Activated T-helper 1 cell treated with anti-CD3 and anti-CD28 coated beads, Interleukin-12 subunit alpha, Interleukin-12 subunit beta, Interleukin-2, Interleukin-4 antibody, amounts not matched to agents 30 ng/mL and 10 ng/mL and 1 ng/mL, durations not matched to agents 14 hours and 24 hours and 36 hours (primary cell): ENCODE results near the gene SLC25A43. TPM values are rescaled to one million over a fixed set of nuclear protein-coding genes. Genes with fewer than 3 reads are reported as not detected.

ENCODE experiments used
- DNase-seq: peaks from one replicate; pipeline ENCODE4 v3.0.0; 2021; ENCODE audit warnings: low spot score
- H3K27ac Mint-ChIP-seq: one replicate; pipeline ENCODE4 v1.8.0; 2021; ENCODE audit warnings: mild to moderate bottlenecking, mixed read lengths
- H3K27me3 Mint-ChIP-seq: one replicate; pipeline ENCODE4 v1.8.0; 2022; ENCODE audit warnings: mild to moderate bottlenecking, moderate library complexity, mixed read lengths; ENCODE audit not compliant: insufficient read depth
- H3K36me3 Mint-ChIP-seq: one replicate; pipeline ENCODE4 v1.8.0; 2021; ENCODE audit warnings: low read depth, mixed read lengths
- H3K4me1 Mint-ChIP-seq: one replicate; pipeline ENCODE4 v1.8.0; 2021; ENCODE audit warnings: low read depth, mixed read lengths
- H3K4me3 Mint-ChIP-seq: one replicate; pipeline ENCODE4 v1.8.0; 2021; ENCODE audit warnings: mild to moderate bottlenecking, moderate library complexity, mixed read lengths
- H3K9me3 Mint-ChIP-seq: one replicate; pipeline ENCODE4 v1.8.0; 2021; ENCODE audit warnings: mixed read lengths
- intact Hi-C: fragments of 100-400 bp; cut with micrococcal nuclease; formaldehyde crosslinking; loops from one replicate; pipeline ENCODE4 v1.15.1; 2024
- total RNA-seq: library from RNA; stranded (reverse); gene quantifications from 2 replicates; pipeline ENCODE4 v1.2.3, GENCODE V29; 2022

The SLC25A43 gene
- total RNA-seq, 1 donor from 2014 or later: 12.6 TPM

DNA sequence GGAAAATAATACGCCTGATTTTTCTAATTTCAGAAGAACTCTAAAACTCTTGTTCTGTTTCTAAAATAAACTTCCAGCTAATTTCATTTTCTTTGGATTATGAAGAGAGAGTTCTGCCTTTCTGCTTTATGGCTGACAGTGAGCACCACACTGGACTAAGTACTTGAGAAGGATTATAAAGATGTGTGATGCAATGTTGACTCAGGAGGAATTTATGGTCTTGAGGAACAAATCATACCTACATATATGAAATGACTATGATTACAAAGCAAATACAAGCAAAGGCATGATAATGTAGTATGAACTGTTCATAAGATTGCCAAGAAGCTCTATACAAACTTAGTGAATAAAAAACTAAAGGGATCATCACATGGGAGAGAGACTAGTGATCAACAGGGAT lies 56.1 kb downstream of the SLC25A43 start:
- intact Hi-C loops: no loop called here
- Mint-ChIP-seq H3K36me3 (peaks cover 1% of the 10 kb centered on the region), H3K27me3 (no peaks in the 10 kb centered on the region), H3K9me3 (no peaks in the 10 kb centered on the region), H3K4me3 (no peak overlapping the region), H3K27ac (no peak overlapping the region), H3K4me1 (no peaks in the 10 kb centered on the region)
- DNase-seq: no peak

DNA sequence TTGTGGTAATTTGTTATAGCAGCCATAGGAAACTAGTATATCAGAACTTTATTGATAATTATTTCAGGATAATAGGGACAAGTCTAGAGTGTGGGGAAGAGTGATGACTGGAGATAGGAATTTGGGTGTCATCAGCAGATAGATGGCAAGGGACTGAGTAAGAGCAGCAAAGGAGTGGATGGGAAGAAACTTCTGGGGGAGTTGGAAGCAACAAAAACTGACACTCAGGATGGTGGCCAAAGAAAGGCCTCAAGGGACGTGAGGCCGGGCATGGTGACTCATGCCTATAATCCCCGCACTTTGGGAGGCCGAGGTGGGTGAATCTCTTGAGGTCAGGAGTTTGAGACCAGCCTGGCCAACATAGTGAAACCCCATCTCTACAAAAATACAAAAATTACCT lies 60.0 kb downstream of the SLC25A43 start:
- peaks cover 1% of the 10 kb centered on the region for H3K36me3 Mint-ChIP-seq
- no peaks in the 10 kb centered on the region for H3K4me1 Mint-ChIP-seq
- no peak for DNase-seq
- H3K9me3 Mint-ChIP-seq: no peaks in the 10 kb centered on the region
- no peaks in the 10 kb centered on the region for H3K27me3 Mint-ChIP-seq
- intact Hi-C loops: no loop called here
- no peak overlapping the region for H3K4me3 Mint-ChIP-seq
- H3K27ac Mint-ChIP-seq: no peak overlapping the region

- DNase-seq: no peak
- Mint-ChIP-seq H3K36me3 (peaks cover 11% of the 10 kb centered on the region), H3K27ac (no peak overlapping the region), H3K9me3 (no peaks in the 10 kb centered on the region), H3K4me3 (no peak overlapping the region), H3K27me3 (no peaks in the 10 kb centered on the region), H3K4me1 (peaks cover 12% of the 10 kb centered on the region)
- intact Hi-C loops: no loop called here
Observed at GRCh38 chrX:119465555-119465954, 66.4 kb downstream of the SLC25A43 start.

- intact Hi-C loops: no loop called here
- H3K4me1 Mint-ChIP-seq: peaks cover 12% of the 10 kb centered on the region
- peaks cover 14% of the 10 kb centered on the region for H3K36me3 Mint-ChIP-seq
- no peak overlapping the region for H3K27ac Mint-ChIP-seq
- H3K9me3 Mint-ChIP-seq: no peaks in the 10 kb centered on the region
- DNase-seq: no peak
- no peaks in the 10 kb centered on the region for H3K27me3 Mint-ChIP-seq
- peak overlapping the region; percentile 63 for H3K4me3 Mint-ChIP-seq
Observed at GRCh38 chrX:119466970-119467369, 67.8 kb downstream of the SLC25A43 start.

DNA sequence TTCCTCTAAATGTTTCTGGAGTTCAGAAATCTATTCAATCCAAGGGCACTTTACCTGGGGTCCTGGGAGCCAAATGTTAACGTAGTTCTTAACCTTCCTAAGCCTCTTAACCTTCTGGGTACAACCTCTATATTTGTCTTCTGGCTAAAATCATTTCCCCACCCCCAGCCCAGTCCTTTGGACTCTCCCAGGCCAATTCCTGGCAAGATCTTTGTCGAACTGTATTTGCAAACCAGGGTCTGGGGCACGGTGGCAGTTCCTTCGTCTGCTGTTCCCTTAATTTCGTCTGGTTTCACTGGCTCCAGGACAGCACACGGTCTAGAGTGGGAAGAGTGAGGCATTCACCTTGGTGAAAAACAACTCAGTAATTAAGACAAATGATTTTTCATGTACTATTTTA lies 68.3 kb downstream of the SLC25A43 start:
- intact Hi-C loops: no loop called here
- Mint-ChIP-seq H3K36me3 (peaks cover 14% of the 10 kb centered on the region), H3K27me3 (no peaks in the 10 kb centered on the region), H3K4me1 (peaks cover 12% of the 10 kb centered on the region), H3K27ac (no peak overlapping the region), H3K9me3 (no peaks in the 10 kb centered on the region), H3K4me3 (peak overlapping the region; percentile 88)
- DNase-seq: no peak

DNA sequence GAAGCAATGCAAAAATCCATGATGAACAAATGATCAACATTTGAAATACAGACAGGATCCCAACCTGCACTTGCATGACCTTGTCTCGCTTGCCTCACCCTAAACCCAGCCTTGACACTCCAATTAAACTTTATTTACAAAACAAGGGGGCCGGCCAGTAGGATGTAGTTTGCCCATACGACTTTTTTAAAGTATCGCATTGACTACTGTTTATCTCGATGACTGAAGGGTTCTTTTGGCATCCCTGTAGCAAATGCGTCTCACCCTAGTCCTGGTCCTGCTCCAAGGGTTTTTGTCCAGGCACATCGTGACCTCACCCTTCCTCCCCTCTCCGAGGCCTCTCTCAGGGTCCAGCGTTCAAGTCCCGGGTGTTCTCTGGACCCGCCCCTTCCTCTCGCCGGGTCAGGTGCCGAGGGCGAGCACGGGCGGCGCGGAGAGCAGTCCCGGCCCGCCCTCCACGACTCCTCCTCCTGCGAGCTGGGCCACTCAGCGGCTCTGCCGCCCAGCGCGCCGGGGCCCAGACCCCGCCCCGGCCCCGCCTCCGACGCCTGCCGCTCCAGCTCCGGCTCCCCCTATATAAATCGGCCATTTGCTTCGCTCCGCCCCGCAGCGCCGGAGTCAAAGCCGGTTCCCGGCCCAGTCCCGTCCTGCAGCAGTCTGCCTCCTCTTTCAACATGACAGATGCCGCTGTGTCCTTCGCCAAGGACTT lies 68.9 kb downstream of the SLC25A43 start, which contains the start of gene SLC25A5:
Gene SLC25A5, plus strand, starts transcription at position 603 of the 709 bp plus-strand sequence. Its CDS starts 72 bp downstream, at position 675.
- peaks cover 12% of the 10 kb centered on the region for H3K4me1 Mint-ChIP-seq
- H3K27ac Mint-ChIP-seq: peak within 1 kb of the TSS; percentile 93
- no peaks in the 10 kb centered on the region for H3K27me3 Mint-ChIP-seq
- H3K36me3 Mint-ChIP-seq: peaks cover 14% of the 10 kb centered on the region
- H3K4me3 Mint-ChIP-seq: peak within 1 kb of the TSS; percentile 90
- H3K9me3 Mint-ChIP-seq: no peaks in the 10 kb centered on the region
- peak; percentile 77 for DNase-seq
- intact Hi-C loops: loop anchor here (1.0 to 2.0 kb wide), 8 partner anchors 15 to 475 kb away; partner anchors contain the start of genes NDUFA1, NKAP, NKRF and PGRMC1

DNA sequence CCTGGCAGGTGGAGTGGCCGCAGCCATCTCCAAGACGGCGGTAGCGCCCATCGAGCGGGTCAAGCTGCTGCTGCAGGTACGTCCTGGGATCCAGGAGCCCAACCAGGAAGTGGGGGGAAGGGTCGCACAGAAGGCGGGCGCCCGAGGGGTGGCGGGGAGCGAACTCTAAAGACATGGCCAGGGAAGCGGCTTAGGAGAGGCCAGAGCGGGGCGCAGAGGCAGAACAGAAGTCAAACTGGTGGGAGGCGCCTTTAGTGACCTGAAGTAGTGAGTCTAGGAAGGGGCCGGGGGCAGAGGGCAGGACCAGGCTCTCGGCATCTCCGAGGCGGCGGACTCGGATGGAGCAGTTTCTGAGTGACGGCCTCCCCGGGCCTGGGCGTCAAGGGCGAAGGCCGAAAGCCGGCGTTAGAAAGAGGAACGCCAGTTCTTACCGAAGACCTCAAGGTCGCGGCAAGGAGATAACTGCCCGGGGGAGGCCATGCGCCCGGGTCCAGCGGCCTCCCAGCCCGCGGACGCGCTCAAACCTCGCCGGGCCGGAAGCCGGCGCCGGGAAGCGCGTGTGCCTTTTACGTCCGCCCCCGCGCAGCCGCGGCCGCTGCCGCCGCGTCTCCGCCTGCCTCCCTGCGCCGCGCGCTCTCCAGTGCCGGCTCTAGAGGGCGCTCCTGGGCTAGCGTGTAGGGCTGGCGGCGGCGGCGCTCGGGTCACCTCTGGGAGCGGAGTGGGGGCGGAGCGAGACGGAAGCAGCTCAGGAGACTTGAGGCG lies 69.6 kb downstream of the SLC25A43 start:
- no peaks in the 10 kb centered on the region for H3K9me3 Mint-ChIP-seq
- peaks cover 12% of the 10 kb centered on the region for H3K4me1 Mint-ChIP-seq
- H3K36me3 Mint-ChIP-seq: peaks cover 14% of the 10 kb centered on the region
- H3K27me3 Mint-ChIP-seq: no peaks in the 10 kb centered on the region
- intact Hi-C loops: loop anchor here (1.0 to 2.0 kb wide), 9 partner anchors 14 to 475 kb away; partner anchors contain the start of genes NDUFA1, NKAP, NKRF and PGRMC1
- peak; percentile 83 for DNase-seq
- H3K4me3 Mint-ChIP-seq: peak overlapping the region; percentile 90
- H3K27ac Mint-ChIP-seq: peak overlapping the region; percentile 93

GRCh38 chrX:119469313-119469635 lies 70.1 kb downstream of the SLC25A43 start:
- intact Hi-C loops: loop anchor here (1.0 to 2.0 kb wide), 4 partner anchors 14 to 402 kb away; partner anchors contain the start of genes NDUFA1, RNF113A, STEEP1 and UBE2A
- H3K4me1 Mint-ChIP-seq: peaks cover 12% of the 10 kb centered on the region
- no peak for DNase-seq
- H3K36me3 Mint-ChIP-seq: peaks cover 14% of the 10 kb centered on the region
- H3K27me3 Mint-ChIP-seq: no peaks in the 10 kb centered on the region
- H3K27ac Mint-ChIP-seq: peak overlapping the region; percentile 78
- peak overlapping the region; percentile 90 for H3K4me3 Mint-ChIP-seq
- no peaks in the 10 kb centered on the region for H3K9me3 Mint-ChIP-seq

- intact Hi-C loops: no loop called here
- Mint-ChIP-seq H3K9me3 (no peaks in the 10 kb centered on the region), H3K27ac (no peak overlapping the region), H3K27me3 (peaks cover 2% of the 10 kb centered on the region), H3K36me3 (peaks cover 7% of the 10 kb centered on the region), H3K4me3 (no peak overlapping the region), H3K4me1 (peaks cover 5% of the 10 kb centered on the region)
- no peak for DNase-seq
Observed at GRCh38 chrX:119474615-119475388, 75.7 kb downstream of the SLC25A43 start.

GRCh38 chrX:119475389-119476101 lies 76.4 kb downstream of the SLC25A43 start:
- no peaks in the 10 kb centered on the region for H3K9me3 Mint-ChIP-seq
- H3K4me3 Mint-ChIP-seq: no peak overlapping the region
- H3K27me3 Mint-ChIP-seq: peaks cover 2% of the 10 kb centered on the region
- intact Hi-C loops: no loop called here
- H3K27ac Mint-ChIP-seq: no peak overlapping the region
- H3K36me3 Mint-ChIP-seq: peaks cover 3% of the 10 kb centered on the region
- H3K4me1 Mint-ChIP-seq: no peaks in the 10 kb centered on the region
- no peak for DNase-seq

DNA sequence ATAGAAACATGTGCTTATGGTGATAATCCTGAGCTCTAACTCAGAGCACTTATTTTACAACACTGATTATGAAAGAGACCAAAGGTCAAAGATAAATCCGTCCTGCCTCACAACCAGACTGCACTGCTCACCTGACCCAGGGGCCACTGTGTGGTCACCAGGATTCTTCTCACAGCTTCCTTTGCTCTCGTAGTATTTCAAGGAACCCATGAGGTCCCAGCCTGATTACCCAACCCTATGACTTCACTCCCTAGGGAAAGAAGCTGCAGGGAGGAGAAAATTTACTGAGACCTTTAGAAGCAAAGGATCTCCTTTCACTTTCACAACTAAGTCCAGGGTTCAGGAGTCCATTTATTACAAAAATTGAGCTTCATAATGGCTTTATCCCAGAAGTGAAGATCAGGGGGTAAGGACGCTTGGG lies 78.7 kb downstream of the SLC25A43 start:
- no peaks in the 10 kb centered on the region for H3K36me3 Mint-ChIP-seq

GRCh38 chrX:119478504-119478903 lies 79.4 kb downstream of the SLC25A43 start:
- Mint-ChIP-seq H3K9me3 (no peaks in the 10 kb centered on the region), H3K4me3 (no peak overlapping the region), H3K27ac (no peak overlapping the region), H3K4me1 (peaks cover 10% of the 10 kb centered on the region), H3K27me3 (peaks cover 4% of the 10 kb centered on the region), H3K36me3 (no peaks in the 10 kb centered on the region)
- no peak for DNase-seq
- intact Hi-C loops: no loop called here

More for the DNA sequence above, 78.7 kb downstream of the SLC25A43 start:
- Mint-ChIP-seq H3K9me3 (no peaks in the 10 kb centered on the region), H3K4me3 (no peak overlapping the region), H3K27me3 (peaks cover 2% of the 10 kb centered on the region), H3K27ac (no peak overlapping the region), H3K4me1 (peaks cover 7% of the 10 kb centered on the region)
- intact Hi-C loops: no loop called here
- no peak for DNase-seq
